GM03348 (cell line): ENCODE results near the gene MYL7.
"Not testable (repeated sequence)": the region's sequence is repeated elsewhere in the genome, so short reads cannot be mapped to it uniquely, and the experiment has no call there.

ENCODE experiments used
- DNase-seq: peaks from one replicate; pipeline ENCODE4 v3.0.0; 2012; ENCODE audit warnings: low spot score

MYL7 gene

GRCh38 chr7:44131173-44132029 lies 9.7 kb downstream of the MYL7 start:
- DNase-seq, result no peak

GRCh38 chr7:44128721-44129582 lies 12.2 kb downstream of the MYL7 start:
- no peak for DNase-seq

DNA sequence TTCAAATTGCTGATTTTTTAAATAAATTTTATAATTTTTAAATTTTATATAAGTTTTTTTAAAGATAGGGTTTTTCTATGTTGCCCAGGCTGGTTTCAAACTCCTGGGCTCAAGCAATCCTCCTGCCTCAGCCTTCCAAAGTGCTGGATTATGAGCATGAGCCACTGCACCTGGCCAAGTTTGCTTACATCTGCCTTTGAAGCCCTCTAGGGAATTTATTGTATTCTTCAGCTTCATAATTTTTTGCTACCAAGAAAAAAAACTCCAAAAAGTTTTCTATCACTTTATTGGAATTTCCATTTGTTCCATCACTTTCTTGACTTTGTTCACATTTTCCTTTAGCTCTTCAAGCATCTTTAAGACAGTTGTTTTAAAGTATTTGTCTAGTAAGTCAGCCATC lies 14.0 kb downstream of the MYL7 start:
- no peak for DNase-seq

DNA sequence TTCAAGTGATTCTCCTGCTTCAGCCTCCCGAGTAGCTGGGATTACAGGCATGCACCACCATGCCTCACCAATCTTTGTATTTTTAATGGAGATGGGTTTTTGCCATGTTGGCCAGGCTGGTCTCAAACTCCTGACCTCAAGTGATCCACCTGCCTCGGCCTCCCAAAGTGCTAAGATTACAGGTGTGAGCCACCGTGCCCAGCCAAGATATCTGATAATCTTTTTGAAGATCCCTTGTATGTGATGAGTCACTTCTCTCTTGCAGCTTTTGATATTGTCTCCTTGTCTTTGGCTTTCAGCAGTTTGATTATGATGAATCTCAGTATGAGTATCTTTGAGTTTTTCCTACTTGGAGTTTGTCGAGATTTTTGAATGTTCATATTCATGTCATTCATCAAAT lies 14.6 kb downstream of the MYL7 start:
- DNase-seq, result not testable (repeated sequence)

DNA sequence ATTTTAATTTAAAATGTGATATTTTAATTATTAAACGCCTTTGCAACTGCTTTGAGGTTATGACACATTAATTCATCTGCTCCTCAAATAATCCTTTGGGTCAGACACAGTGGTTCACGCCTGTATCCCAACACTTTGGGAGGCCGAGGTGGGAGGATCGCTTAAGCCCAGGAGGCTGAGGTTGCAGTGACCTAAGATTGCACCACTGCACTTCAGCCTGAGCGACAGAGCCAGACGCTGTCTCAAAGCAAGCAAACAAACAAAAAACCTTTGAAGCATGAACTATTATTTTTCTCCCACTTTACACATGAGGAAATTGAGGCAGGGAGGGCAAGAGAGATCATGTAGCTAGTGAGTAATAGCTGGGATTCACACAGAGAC lies 16.3 kb downstream of the MYL7 start:
- DNase-seq, result no peak

DNA sequence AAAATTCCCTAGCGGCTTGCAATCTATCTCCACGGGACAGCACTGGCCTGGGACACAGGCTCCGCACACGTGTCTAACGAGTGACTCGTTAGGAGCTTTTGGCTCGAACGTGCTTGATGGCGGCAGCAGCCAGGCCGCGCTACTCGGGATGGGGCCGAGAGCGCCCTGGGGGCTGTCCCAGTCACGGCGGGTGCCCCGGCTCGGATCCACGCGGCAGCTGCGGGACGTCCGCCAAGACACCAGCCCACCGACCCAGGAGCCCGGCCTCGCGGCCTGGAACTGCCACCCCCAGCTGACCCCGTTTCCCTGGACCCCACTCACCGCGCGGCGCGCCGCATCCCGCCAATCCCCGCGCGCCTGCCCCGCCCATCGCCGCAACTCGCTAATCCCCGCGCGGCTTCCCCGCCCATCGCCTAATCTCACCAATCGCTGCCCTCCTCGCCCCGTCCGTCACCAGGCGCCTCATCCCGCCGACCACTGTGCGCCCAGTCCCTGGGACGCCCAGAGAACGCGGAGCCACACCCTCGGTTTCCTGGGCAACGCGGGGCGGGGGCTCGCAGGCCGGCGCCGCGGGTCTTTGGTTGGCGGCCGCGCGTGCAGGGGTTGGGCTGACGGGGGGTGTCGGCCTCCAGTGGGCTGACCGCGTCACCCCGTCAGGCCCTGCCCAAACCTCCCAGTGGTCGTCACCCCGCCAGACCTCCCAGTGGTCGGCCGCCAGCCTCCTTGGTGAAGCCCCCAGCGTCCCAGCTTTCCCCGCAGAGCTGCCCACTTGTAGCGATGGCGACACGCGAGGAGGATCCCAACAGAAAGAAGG lies 17.7 kb downstream of the MYL7 start, which contains the start of gene POLD2:
Gene POLD2, minus strand, starts transcription at position 359 of the 814 bp plus-strand sequence. CDS start 1,495 bp downstream, outside the sequence.
- DNase-seq, result peak; percentile 100

DNA sequence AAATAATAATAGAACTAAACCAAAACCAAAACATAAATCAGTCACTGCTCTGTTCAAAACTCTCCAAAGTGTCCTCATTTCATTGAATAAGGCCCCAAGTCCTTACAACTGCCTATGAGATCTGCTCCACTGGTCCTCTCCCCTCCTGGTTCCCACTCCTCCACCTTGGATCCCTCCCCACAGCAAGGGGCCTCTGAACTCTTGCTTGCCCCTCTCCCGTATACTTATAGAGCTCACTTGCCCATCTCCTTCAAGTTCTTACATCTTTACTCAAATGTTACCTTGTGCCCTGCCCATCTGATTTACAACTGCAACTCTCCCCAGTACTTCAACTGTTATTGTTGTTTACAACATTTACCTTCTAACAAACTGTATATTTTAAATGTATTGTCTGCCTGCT lies 18.6 kb downstream of the MYL7 start:
- DNase-seq, result no peak

GRCh38 chr7:44121761-44122420 lies 19.2 kb downstream of the MYL7 start:
- no peak for DNase-seq

GRCh38 chr7:44120395-44120794 lies 20.7 kb downstream of the MYL7 start:
- no peak for DNase-seq

GRCh38 chr7:44119829-44120380 lies 21.2 kb downstream of the MYL7 start:
- DNase-seq, result no peak

DNA sequence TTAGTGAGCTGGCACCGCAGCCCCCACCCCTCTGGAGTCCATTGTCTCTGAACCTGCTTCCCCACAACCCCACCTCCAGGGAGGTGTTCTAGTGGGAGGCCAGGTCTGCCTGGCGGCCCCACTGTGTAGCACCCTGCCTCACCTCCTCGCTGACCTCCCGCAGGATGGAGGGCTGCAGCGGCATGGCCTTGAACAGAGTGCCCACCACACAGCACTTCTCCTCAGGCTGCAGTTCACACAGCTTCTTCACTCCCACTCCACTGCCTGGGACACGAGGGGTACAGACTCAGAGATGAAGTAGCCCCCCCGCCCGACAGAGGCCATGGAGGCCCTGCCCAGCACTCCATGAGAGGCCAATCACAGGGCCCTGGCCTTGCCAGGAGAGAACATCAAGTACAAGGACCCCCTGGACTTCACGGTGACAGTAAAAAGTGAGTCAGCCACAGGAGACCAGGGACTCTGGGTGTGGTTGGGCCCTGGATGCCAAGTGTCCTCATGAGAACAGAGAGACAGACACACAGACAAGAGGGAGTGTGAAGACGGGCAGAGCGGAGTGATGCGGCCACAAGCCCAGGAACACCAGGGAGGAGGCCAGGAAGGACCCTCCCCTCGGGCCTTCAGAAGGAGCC lies 23.2 kb downstream of the MYL7 start:
- DNase-seq, result no peak

GRCh38 chr7:44116789-44117666 lies 24.1 kb downstream of the MYL7 start:
- no peak for DNase-seq

- no peak for DNase-seq
These were observed 24.9 kb downstream of the MYL7 start for GRCh38 chr7:44116087-44116788.

DNA sequence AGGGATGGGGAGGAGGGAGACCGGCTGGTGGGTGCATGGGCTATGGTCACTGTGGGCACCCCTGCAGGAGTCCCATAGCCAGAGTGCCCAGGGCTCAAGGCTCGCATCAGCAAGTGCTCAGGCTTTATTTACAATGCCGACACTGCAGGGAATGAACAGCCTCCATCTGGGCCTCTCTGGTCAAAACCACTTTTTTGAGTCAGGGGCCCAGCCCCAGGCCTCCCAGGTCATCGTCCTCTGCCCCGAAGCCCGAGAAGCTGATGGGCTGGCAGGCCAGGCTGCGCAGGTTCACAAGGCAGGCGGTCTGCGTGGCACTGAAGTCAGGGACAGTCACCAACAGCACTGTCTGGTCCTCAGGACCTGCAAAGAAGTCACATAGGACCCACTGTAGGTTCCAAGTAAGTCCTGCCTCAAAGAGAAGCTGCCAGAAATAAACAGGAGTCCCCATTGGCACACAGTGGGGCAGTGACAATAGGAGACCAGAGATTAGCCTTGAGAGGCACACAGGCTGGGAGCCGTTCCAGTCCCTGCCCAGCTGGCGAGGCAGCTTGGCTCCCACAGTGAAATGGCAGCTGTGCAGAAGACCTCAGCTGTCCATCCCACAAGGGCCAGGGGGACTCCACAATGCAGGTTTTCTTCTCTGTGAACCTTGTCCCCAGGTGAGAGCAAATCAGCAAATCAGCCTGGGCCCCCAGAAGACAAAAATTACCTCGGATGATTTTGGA lies 26.4 kb downstream of the MYL7 start:
- no peak for DNase-seq

DNA sequence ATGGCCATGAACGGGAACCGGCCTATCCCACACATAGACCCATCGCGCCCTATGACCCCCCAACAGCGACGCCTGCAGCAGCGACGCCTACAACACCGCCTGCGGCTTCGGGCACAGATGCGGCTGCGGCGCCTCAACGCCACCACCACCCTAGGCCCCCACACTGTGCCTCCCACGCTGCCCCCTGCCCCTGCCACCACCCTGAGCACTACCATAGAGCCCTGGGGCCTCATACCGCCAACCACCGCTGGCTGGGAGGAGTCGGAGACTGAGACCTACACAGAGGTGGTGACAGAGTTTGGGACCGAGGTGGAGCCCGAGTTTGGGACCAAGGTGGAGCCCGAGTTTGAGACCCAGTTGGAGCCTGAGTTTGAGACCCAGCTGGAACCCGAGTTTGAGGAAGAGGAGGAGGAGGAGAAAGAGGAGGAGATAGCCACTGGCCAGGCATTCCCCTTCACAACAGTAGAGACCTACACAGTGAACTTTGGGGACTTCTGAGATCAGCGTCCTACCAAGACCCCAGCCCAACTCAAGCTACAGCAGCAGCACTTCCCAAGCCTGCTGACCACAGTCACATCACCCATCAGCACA lies 27.3 kb downstream of the MYL7 start:
- no peak for DNase-seq

DNA sequence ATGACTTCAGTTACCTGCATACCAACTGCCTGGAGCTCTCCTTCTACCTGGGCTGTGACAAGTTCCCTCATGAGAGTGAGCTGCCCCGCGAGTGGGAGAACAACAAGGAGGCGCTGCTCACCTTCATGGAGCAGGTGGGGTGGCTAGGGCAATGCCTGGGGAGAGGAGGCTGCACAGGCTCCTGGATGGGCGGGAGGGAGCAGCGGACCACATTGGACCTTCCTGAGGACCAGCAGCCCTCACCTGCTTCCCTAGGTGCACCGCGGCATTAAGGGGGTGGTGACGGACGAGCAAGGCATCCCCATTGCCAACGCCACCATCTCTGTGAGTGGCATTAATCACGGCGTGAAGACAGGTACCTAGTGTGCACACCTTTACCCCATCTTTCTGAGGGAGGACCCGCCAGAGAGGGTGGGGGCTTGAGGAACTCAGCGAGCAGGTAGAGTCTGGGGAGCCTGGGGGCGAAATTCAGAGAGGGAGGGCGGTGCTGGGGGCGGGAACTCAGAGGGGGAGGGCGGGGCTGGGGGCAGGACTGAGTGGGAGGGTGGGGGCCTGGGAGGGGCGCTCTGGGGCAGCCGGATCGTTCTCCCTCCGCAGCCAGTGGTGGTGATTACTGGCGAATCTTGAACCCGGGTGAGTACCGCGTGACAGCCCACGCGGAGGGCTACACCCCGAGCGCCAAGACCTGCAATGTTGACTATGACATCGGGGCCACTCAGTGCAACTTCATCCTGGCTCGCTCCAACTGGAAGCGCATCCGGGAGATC lies 28.0 kb downstream of the MYL7 start:
- DNase-seq, result no peak
